Trophoblast cell (in vitro differentiated cells and primary cell): ENCODE data around the gene DLEC1.

Experiments used
- DNase-seq, 2 donors: peaks; one replicate each; pipeline ENCODE4 v3.0.0-alpha.2; 2016
- H2AFZ ChIP-seq: 2 replicates; pipeline ENCODE4 v1.6.1; 2013; ENCODE audit warnings: low read length, moderate library complexity, mild to moderate bottlenecking; ENCODE audit not compliant: insufficient read depth, poor library complexity
- H2AK5ac ChIP-seq: 2 replicates; pipeline ENCODE4 v1.6.1; 2013; ENCODE audit warnings: mild to moderate bottlenecking, low read length
- H2BK120ac ChIP-seq: 2 replicates; pipeline ENCODE4 v1.6.1; 2013; ENCODE audit warnings: low read length, mild to moderate bottlenecking, moderate library complexity; ENCODE audit not compliant: insufficient read depth, poor library complexity
- H2BK12ac ChIP-seq: 2 replicates; pipeline ENCODE4 v1.6.1; 2013; ENCODE audit warnings: mild to moderate bottlenecking, low read length, moderate library complexity
- H2BK5ac ChIP-seq: 2 replicates; pipeline ENCODE4 v1.6.1; 2013; ENCODE audit warnings: low read length, low read depth, moderate library complexity, mild to moderate bottlenecking; ENCODE audit not compliant: poor library complexity
- H3K14ac ChIP-seq: 2 replicates; pipeline ENCODE4 v1.6.1; 2013; ENCODE audit warnings: mild to moderate bottlenecking, low read length
- H3K18ac ChIP-seq: 2 replicates; pipeline ENCODE4 v1.6.1; 2013; ENCODE audit warnings: mild to moderate bottlenecking, low read length
- H3K23ac ChIP-seq: 2 replicates; pipeline ENCODE4 v1.6.1; 2013; ENCODE audit warnings: low read length
- H3K27ac ChIP-seq: 2 replicates; pipeline ENCODE4 v1.5.1; 2013; ENCODE audit warnings: low read depth, mild to moderate bottlenecking, inconsistent platforms, low read length, moderate library complexity
- H3K27me3 ChIP-seq: 2 replicates; pipeline ENCODE4 v1.6.1; 2013; ENCODE audit warnings: inconsistent platforms, mild to moderate bottlenecking, low read length, moderate library complexity; ENCODE audit not compliant: insufficient read depth
- H3K36me3 ChIP-seq, 2 experiments: 1 replicate in 1 of 2; 2 replicates in 1 of 2; pipeline ENCODE4 v1.6.1; 2013; ENCODE audit warnings: low read length in 2 of 2, mild to moderate bottlenecking in 2 of 2, moderate library complexity in 1 of 2; ENCODE audit not compliant: insufficient read depth in 2 of 2, control insufficient read depth in 1 of 2
- H3K4ac ChIP-seq: 2 replicates; pipeline ENCODE4 v1.6.1; 2013; ENCODE audit warnings: low read depth, mild to moderate bottlenecking, low read length, moderate library complexity
- H3K4me1 ChIP-seq, 2 experiments: 1 replicate in 1 of 2; 2 replicates in 1 of 2; pipeline ENCODE4 v1.6.1; 2013; ENCODE audit warnings: low read length in 2 of 2, mild to moderate bottlenecking in 2 of 2, moderate library complexity in 1 of 2; ENCODE audit not compliant: insufficient read depth in 2 of 2, control insufficient read depth in 1 of 2
- H3K4me2 ChIP-seq: 2 replicates; pipeline ENCODE4 v1.6.1; 2013; ENCODE audit warnings: inconsistent platforms, mild to moderate bottlenecking, low read length, moderate library complexity
- H3K4me3 ChIP-seq: 2 replicates; pipeline ENCODE4 v1.5.1; 2013; ENCODE audit warnings: mild to moderate bottlenecking, low read depth, low read length, inconsistent platforms
- H3K79me1 ChIP-seq: one replicate; pipeline ENCODE4 v1.6.1; 2013; ENCODE audit warnings: low read length
- H3K79me2 ChIP-seq: 2 replicates; pipeline ENCODE4 v1.6.1; 2013; ENCODE audit warnings: low read length, mild to moderate bottlenecking; ENCODE audit not compliant: control insufficient read depth, insufficient read depth, poor library complexity
- H3K9ac ChIP-seq: 2 replicates; pipeline ENCODE4 v1.6.1; 2013; ENCODE audit warnings: mild to moderate bottlenecking, low read length
- H3K9me3 ChIP-seq: 2 replicates; pipeline ENCODE4 v1.6.1; 2013; ENCODE audit warnings: low read depth, mild to moderate bottlenecking, control low read depth, inconsistent platforms, low read length; ENCODE audit not compliant: insufficient read depth
- H4K12ac ChIP-seq: 2 replicates; pipeline ENCODE4 v1.6.1; 2013; ENCODE audit warnings: low read depth, mild to moderate bottlenecking, low read length, moderate library complexity
- H4K8ac ChIP-seq: 2 replicates; pipeline ENCODE4 v1.6.1; 2013; ENCODE audit warnings: low read depth, mild to moderate bottlenecking, low read length, moderate library complexity
- H4K91ac ChIP-seq: one replicate; pipeline ENCODE4 v1.6.1; 2013; ENCODE audit warnings: low read depth, mild to moderate bottlenecking, low read length, moderate library complexity
- WGBS: extraction: QIAGEN DNeasy Blood & Tissue Kit; methylation state at CpG from one replicate; pipeline ENCODE4 v1.1.7; 2013; ENCODE audit warnings: missing lambda C conversion rate; ENCODE audit not compliant: insufficient read length, insufficient coverage; ENCODE audit errors: extremely low coverage; 5-methylcytosine and 5-hydroxymethylcytosine counted together

Gene DLEC1

GRCh38 chr3:38126121-38126892 lies 87.3 kb downstream of the DLEC1 start:
- Histone ChIP-seq H4K12ac (no peak overlapping the region), H3K4me1 (no peaks in the 10 kb centered on the region), H2AFZ (no peak overlapping the region), H3K36me3 (peaks cover 65 to 80% of the 10 kb centered on the region in 2 experiments), H2BK120ac (no peak overlapping the region), H3K27ac (no peak overlapping the region), H3K4me3 (no peak overlapping the region), H2BK12ac (no peak overlapping the region), H2BK5ac (no peak overlapping the region), H4K91ac (no peak overlapping the region), H3K9me3 (no peaks in the 10 kb centered on the region), H3K9ac (no peak overlapping the region), H4K8ac (no peak overlapping the region), H3K18ac (no peak overlapping the region), H3K23ac (no peak overlapping the region), H3K4me2 (no peak overlapping the region), H3K79me1 (no peaks in the 10 kb centered on the region), H3K14ac (no peak overlapping the region), H2AK5ac (no peak overlapping the region), H3K4ac (no peak overlapping the region), H3K27me3 (no peaks in the 10 kb centered on the region), H3K79me2 (no peaks in the 10 kb centered on the region)
- WGBS: no CpG with 5 or more reads among the region's 6 CpGs
- no peak for DNase-seq

DNA sequence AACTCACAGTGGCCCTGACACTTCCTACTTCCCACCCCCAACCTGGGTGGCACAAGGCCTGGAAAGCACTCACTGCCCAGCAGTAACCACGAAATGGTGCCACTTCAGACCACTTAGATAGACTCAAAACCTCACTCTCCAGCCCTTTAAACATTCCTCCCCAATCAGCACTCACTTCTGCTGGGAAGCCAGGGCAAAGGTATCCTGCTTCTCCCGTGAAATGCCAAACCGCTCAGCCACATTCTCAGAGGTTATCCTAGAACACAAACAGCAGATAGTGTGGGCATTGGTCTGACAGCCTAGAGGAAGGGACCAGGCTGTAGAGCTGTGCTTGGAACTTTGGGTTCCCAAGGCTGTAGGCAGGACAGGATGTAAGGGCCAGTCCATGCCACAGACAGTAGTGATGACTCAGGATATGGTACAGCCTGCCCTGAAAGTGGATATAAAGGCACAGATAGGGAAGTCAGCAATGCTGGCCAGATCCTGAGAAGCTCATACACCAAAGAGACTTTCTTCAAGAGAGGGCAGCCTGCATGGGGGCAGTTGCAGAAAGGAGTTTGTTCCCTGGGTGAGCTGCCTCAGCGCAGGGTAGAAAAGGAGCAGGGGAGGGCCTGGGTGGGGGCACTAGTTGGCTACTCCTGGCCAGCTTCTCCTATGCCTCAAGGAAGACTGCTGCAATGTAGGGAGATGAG lies 88.7 kb downstream of the DLEC1 start:
- Histone ChIP-seq H2BK12ac (no peak overlapping the region), H2AK5ac (no peak overlapping the region), H3K14ac (no peak overlapping the region), H3K4me2 (no peak overlapping the region), H3K36me3 (peaks cover 57 to 72% of the 10 kb centered on the region in 2 experiments), H3K27ac (no peak overlapping the region), H3K9ac (no peak overlapping the region), H3K4ac (no peak overlapping the region), H3K18ac (no peak overlapping the region), H2BK120ac (no peak overlapping the region), H3K4me1 (peaks cover 6 to 7% of the 10 kb centered on the region in 2 experiments), H2BK5ac (no peak overlapping the region), H3K79me1 (peaks cover 3% of the 10 kb centered on the region), H2AFZ (no peak overlapping the region), H3K4me3 (no peak overlapping the region), H4K12ac (no peak overlapping the region), H3K27me3 (no peaks in the 10 kb centered on the region), H4K91ac (no peak overlapping the region), H4K8ac (no peak overlapping the region), H3K9me3 (no peaks in the 10 kb centered on the region), H3K79me2 (no peaks in the 10 kb centered on the region), H3K23ac (no peak overlapping the region)
- no CpG with 5 or more reads among the region's 4 CpGs for WGBS
- DNase-seq: no peak

- peaks cover 10 to 12% of the 10 kb centered on the region in 2 experiments for H3K4me1 ChIP-seq
- H4K8ac ChIP-seq: no peak overlapping the region
- H3K27ac ChIP-seq: no peak overlapping the region
- no peak overlapping the region for H3K18ac ChIP-seq
- no peak overlapping the region for H3K23ac ChIP-seq
- H3K27me3 ChIP-seq: no peaks in the 10 kb centered on the region
- no peak overlapping the region for H2AFZ ChIP-seq
- no CpG with 5 or more reads among the region's 1 CpG for WGBS
- H4K91ac ChIP-seq: no peak overlapping the region
- H3K9me3 ChIP-seq: no peaks in the 10 kb centered on the region
- no peak overlapping the region for H2BK5ac ChIP-seq
- H3K36me3 ChIP-seq: peaks cover 53 to 67% of the 10 kb centered on the region in 2 experiments
- H2BK120ac ChIP-seq: no peak overlapping the region
- H3K14ac ChIP-seq: no peak overlapping the region
- no peak overlapping the region for H3K4ac ChIP-seq
- H4K12ac ChIP-seq: no peak overlapping the region
- no peak overlapping the region for H2BK12ac ChIP-seq
- no peak overlapping the region for H2AK5ac ChIP-seq
- peaks cover 7% of the 10 kb centered on the region for H3K79me1 ChIP-seq
- H3K79me2 ChIP-seq: no peaks in the 10 kb centered on the region
- H3K4me2 ChIP-seq: no peak overlapping the region
- no peak overlapping the region for H3K4me3 ChIP-seq
- no peak for DNase-seq
- H3K9ac ChIP-seq: no peak overlapping the region
Observed at GRCh38 chr3:38128303-38128655, 89.3 kb downstream of the DLEC1 start.

- Histone ChIP-seq H3K23ac (no peak overlapping the region), H4K12ac (no peak overlapping the region), H3K27me3 (no peaks in the 10 kb centered on the region), H3K27ac (no peak overlapping the region), H3K4me3 (no peak overlapping the region), H2BK5ac (no peak overlapping the region), H3K4me2 (no peak overlapping the region), H3K4me1 (peaks cover 16 to 17% of the 10 kb centered on the region in 2 experiments), H2AK5ac (no peak overlapping the region), H2AFZ (no peak overlapping the region), H3K79me2 (peaks cover 3% of the 10 kb centered on the region), H2BK120ac (no peak overlapping the region), H4K91ac (no peak overlapping the region), H4K8ac (no peak overlapping the region), H3K9me3 (no peaks in the 10 kb centered on the region), H3K79me1 (peaks cover 13% of the 10 kb centered on the region), H3K36me3 (peaks cover 54 to 70% of the 10 kb centered on the region in 2 experiments), H3K18ac (no peak overlapping the region), H3K4ac (no peak overlapping the region), H2BK12ac (no peak overlapping the region), H3K14ac (no peak overlapping the region), H3K9ac (no peak overlapping the region)
- no CpG with 5 or more reads among the region's 5 CpGs for WGBS
- no peak for DNase-seq
Observed at GRCh38 chr3:38129058-38129457, 90.0 kb downstream of the DLEC1 start.
